HepG2 (cell line): ENCODE results near the gene MYO18B. TPM values are rescaled to one million over a fixed set of nuclear protein-coding genes. Genes with fewer than 3 reads are reported as not detected.

Experiments used
- ARNT ChIP-seq: fragments of 450-650 bp; IDR thresholded peaks from 2 replicates; pipeline ENCODE4 v1.6.1; 2017
- HMG20A ChIP-seq: IDR thresholded peaks from 2 replicates; pipeline ENCODE4 v1.6.1; 2016; ENCODE audit warnings: borderline replicate concordance
- HOXD1 ChIP-seq: sonication (generic); formaldehyde crosslinking; IDR thresholded peaks from 2 replicates; pipeline ENCODE4 v1.5.0; 2020; ENCODE audit warnings: missing genetic modification reagents
- PAX8 ChIP-seq: sonication (generic); formaldehyde crosslinking; IDR thresholded peaks from 2 replicates; pipeline ENCODE4 v1.8.0; 2022; ENCODE audit warnings: mild to moderate bottlenecking, missing genetic modification reagents, borderline replicate concordance
- RARG ChIP-seq: sonication (generic); formaldehyde crosslinking; IDR thresholded peaks from 2 replicates; pipeline ENCODE4 v1.4.0; 2020; ENCODE audit warnings: low read depth, mild to moderate bottlenecking, missing genetic modification reagents
- RFXAP ChIP-seq: sonication (generic); formaldehyde crosslinking; IDR thresholded peaks from 2 replicates; pipeline ENCODE4 v1.4.0; 2020; ENCODE audit warnings: missing genetic modification reagents, borderline replicate concordance
- ZNF547 ChIP-seq: sonication (generic); formaldehyde crosslinking; IDR thresholded peaks from 2 replicates; pipeline ENCODE4 v1.5.1; 2020; ENCODE audit warnings: mild to moderate bottlenecking, missing genetic modification reagents
- ZNF883 ChIP-seq: sonication (generic); formaldehyde crosslinking; IDR thresholded peaks from 2 replicates; pipeline ENCODE4 v1.5.1; 2020; ENCODE audit warnings: mild to moderate bottlenecking, missing genetic modification reagents; ENCODE audit errors: not compliant biosample characterization
- polyA plus RNA-seq, 8 experiments: library from polyadenylated mRNA; depleted of rRNA in 3 of 8; stranded (reverse) in 7 of 8; unstranded in 1 of 8; fragments of >200 nt; fragmentation: Illumina TruSeq in 4 of 8; extraction: Trizol in 4 of 8; gene quantifications; 2 replicates each; pipeline versions ENCODE4 v1.2.1 to v1.2.3, GENCODE V29; 2011 to 2016; ENCODE audit warnings: low read depth in 4 of 8, missing spikeins in 1 of 8, mixed read lengths in 1 of 8; ENCODE audit not compliant: insufficient read depth in 1 of 8
- total RNA-seq, 5 experiments: library from RNA; depleted of rRNA; stranded (reverse); fragments of >200 nt; fragmentation: Illumina TruSeq; extraction: Trizol; gene quantifications; 2 replicates each; pipeline ENCODE4 v1.2.3, GENCODE V29; 2016; ENCODE audit warnings: low read depth in 1 of 5
- TF ChIP-seq, protein P1 (sequence below): sonication (generic); formaldehyde crosslinking; IDR thresholded peaks from 2 replicates; pipeline ENCODE4 v1.5.1; 2020; ENCODE audit warnings: missing genetic modification reagents, mild to moderate bottlenecking, borderline replicate concordance
- TF ChIP-seq, protein P2 (sequence below): sonication (generic); formaldehyde crosslinking; IDR thresholded peaks from 2 replicates; pipeline ENCODE4 v1.4.0; 2020; ENCODE audit warnings: mild to moderate bottlenecking, missing genetic modification reagents, borderline replicate concordance
- TF ChIP-seq, protein P3 (sequence below): sonication (generic); formaldehyde crosslinking; IDR thresholded peaks from 2 replicates; pipeline ENCODE4 v1.4.0; 2020; ENCODE audit warnings: missing genetic modification reagents, borderline replicate concordance
- TF ChIP-seq, protein P4 (sequence below): sonication (generic); formaldehyde crosslinking; conservative IDR thresholded peaks from 2 replicates; pipeline ENCODE4 v1.8.0; 2022; ENCODE audit warnings: missing genetic modification reagents

Gene MYO18B
- total and polyA plus RNA-seq, 2 of the 13 experiments (the other 11 are each of a cell fraction or from before 2014, with no cell fraction given): 0.01 TPM; not detected in 1

DNA sequence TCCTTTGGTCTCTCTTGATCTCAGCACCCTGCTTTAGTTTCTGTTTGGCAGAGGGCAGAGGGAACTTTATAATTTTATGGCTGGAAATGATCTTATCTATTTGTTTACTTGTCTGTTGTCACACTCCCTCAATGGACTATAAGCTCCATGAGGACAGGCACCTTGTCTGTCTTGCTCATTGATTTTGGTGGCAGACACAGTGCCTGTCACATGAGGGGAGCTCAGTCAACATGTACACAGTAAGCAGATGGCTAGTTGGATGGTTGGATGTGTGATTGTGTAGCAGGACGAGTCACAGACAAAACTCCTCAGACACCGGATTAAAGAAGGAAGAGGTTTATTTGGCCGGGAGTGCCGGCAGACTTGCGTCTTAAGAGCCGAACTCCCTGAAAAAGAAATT, 80.4 kb downstream of the MYO18B start (continued):
- TF ChIP-seq, protein P1, sequence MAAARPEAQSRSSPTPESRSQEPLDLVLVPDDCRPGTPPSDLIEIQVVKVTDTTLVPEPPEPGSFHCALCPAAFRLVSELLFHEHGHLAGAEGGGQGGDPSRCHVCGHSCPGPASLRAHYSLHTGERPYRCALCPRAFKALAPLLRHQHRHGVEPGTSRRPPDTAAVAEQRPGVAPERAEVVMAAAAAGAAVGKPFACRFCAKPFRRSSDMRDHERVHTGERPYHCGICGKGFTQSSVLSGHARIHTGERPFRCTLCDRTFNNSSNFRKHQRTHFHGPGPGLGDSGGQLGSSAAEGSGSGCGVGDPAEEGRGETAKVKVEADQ (CRISPR knock-in tag): no peak
- TF ChIP-seq RARG (CRISPR knock-in tag) (no peak), ARNT (no peak), ZNF883 (no peak), HMG20A (CRISPR knock-in tag) (no peak), RFXAP (CRISPR knock-in tag) (no peak), HOXD1 (CRISPR knock-in tag) (no peak), PAX8 (CRISPR knock-in tag) (no peak), ZNF547 (CRISPR knock-in tag) (no peak)
- TF ChIP-seq, protein P2, sequence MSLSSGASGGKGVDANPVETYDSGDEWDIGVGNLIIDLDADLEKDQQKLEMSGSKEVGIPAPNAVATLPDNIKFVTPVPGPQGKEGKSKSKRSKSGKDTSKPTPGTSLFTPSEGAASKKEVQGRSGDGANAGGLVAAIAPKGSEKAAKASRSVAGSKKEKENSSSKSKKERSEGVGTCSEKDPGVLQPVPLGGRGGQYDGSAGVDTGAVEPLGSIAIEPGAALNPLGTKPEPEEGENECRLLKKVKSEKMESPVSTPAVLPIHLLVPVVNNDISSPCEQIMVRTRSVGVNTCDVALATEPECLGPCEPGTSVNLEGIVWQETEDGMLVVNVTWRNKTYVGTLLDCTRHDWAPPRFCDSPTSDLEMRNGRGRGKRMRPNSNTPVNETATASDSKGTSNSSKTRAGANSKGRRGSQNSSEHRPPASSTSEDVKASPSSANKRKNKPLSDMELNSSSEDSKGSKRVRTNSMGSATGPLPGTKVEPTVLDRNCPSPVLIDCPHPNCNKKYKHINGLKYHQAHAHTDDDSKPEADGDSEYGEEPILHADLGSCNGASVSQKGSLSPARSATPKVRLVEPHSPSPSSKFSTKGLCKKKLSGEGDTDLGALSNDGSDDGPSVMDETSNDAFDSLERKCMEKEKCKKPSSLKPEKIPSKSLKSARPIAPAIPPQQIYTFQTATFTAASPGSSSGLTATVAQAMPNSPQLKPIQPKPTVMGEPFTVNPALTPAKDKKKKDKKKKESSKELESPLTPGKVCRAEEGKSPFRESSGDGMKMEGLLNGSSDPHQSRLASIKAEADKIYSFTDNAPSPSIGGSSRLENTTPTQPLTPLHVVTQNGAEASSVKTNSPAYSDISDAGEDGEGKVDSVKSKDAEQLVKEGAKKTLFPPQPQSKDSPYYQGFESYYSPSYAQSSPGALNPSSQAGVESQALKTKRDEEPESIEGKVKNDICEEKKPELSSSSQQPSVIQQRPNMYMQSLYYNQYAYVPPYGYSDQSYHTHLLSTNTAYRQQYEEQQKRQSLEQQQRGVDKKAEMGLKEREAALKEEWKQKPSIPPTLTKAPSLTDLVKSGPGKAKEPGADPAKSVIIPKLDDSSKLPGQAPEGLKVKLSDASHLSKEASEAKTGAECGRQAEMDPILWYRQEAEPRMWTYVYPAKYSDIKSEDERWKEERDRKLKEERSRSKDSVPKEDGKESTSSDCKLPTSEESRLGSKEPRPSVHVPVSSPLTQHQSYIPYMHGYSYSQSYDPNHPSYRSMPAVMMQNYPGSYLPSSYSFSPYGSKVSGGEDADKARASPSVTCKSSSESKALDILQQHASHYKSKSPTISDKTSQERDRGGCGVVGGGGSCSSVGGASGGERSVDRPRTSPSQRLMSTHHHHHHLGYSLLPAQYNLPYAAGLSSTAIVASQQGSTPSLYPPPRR (CRISPR knock-in tag): no peak
- TF ChIP-seq, protein P3, sequence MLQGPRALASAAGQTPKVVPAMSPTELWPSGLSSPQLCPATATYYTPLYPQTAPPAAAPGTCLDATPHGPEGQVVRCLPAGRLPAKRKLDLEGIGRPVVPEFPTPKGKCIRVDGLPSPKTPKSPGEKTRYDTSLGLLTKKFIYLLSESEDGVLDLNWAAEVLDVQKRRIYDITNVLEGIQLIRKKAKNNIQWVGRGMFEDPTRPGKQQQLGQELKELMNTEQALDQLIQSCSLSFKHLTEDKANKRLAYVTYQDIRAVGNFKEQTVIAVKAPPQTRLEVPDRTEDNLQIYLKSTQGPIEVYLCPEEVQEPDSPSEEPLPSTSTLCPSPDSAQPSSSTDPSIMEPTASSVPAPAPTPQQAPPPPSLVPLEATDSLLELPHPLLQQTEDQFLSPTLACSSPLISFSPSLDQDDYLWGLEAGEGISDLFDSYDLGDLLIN (CRISPR knock-in tag): no peak
- TF ChIP-seq, protein P4, sequence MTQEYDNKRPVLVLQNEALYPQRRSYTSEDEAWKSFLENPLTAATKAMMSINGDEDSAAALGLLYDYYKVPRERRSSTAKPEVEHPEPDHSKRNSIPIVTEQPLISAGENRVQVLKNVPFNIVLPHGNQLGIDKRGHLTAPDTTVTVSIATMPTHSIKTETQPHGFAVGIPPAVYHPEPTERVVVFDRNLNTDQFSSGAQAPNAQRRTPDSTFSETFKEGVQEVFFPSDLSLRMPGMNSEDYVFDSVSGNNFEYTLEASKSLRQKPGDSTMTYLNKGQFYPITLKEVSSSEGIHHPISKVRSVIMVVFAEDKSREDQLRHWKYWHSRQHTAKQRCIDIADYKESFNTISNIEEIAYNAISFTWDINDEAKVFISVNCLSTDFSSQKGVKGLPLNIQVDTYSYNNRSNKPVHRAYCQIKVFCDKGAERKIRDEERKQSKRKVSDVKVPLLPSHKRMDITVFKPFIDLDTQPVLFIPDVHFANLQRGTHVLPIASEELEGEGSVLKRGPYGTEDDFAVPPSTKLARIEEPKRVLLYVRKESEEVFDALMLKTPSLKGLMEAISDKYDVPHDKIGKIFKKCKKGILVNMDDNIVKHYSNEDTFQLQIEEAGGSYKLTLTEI (CRISPR knock-in tag): no peak
